Ishikawa (cell line): Measurements from ENCODE around the gene EFEMP1.

Experiments used
- CEBPB ChIP-seq: IDR thresholded peaks from 2 replicates; pipeline ENCODE4 v1.6.1; 2012
- EGR1 ChIP-seq: IDR thresholded peaks from 2 replicates; pipeline ENCODE4 v1.6.1; 2012
- EP300 ChIP-seq: IDR thresholded peaks from 2 replicates; pipeline ENCODE4 v1.6.1; 2012; ENCODE audit warnings: borderline replicate concordance
- FOXM1 ChIP-seq: IDR thresholded peaks from 2 replicates; pipeline ENCODE4 v1.6.1; 2012; ENCODE audit warnings: low read depth, borderline replicate concordance
- MAX ChIP-seq: IDR thresholded peaks from 2 replicates; pipeline ENCODE4 v1.6.1; 2012
- TAF1 ChIP-seq: IDR thresholded peaks from 2 replicates; pipeline ENCODE4 v1.6.1; 2012; ENCODE audit warnings: low read depth, mild to moderate bottlenecking
- YY1 ChIP-seq: IDR thresholded peaks from 2 replicates; pipeline ENCODE4 v1.6.1; 2012; ENCODE audit warnings: low read depth

- TF ChIP-seq YY1 = no peak
- no peak for TF ChIP-seq EP300
- no peak for TF ChIP-seq FOXM1
- no peak for TF ChIP-seq MAX
- no peak for TF ChIP-seq EGR1
- no peak for TF ChIP-seq CEBPB
- no peak for TF ChIP-seq TAF1
Measured at GRCh38 chr2:55912926-55913325, 10.7 kb downstream of the EFEMP1 start.
